SJSA1 (cell line): Measurements from ENCODE around the gene CUEDC1. TPM values are rescaled to one million over a fixed set of nuclear protein-coding genes. Genes with fewer than 3 reads are reported as not detected.
"Not testable (repeated sequence)": the region's sequence is repeated elsewhere in the genome, so short reads cannot be mapped to it uniquely, and the experiment has no call there.

Experiments
- DNase-seq, 2 experiments: peaks; one replicate each; pipeline ENCODE4 v3.0.0-alpha.2; 2015 to 2020; ENCODE audit warnings: low spot score in 2 of 2, low read depth in 1 of 2
- H3K27ac ChIP-seq: fragments of 250-450 bp; sonication (Bioruptor Pico); 2 replicates; pipeline ENCODE4 v1.5.1; 2020; ENCODE audit warnings: mild to moderate bottlenecking, moderate library complexity
- H3K27me3 ChIP-seq: fragments of 250-450 bp; sonication (Bioruptor Pico); replicated peaks from 2 replicates; pipeline ENCODE4 v1.5.1; 2020; ENCODE audit warnings: mild to moderate bottlenecking, moderate library complexity
- H3K36me3 ChIP-seq: fragments of 250-450 bp; sonication (Bioruptor Pico); 2 replicates; pipeline ENCODE4 v1.5.1; 2020; ENCODE audit warnings: mild to moderate bottlenecking
- H3K4me1 ChIP-seq: fragments of 250-450 bp; sonication (Bioruptor Pico); replicated peaks from 2 replicates; pipeline ENCODE4 v1.6.1; 2021; ENCODE audit warnings: mild to moderate bottlenecking
- H3K4me3 ChIP-seq: fragments of 250-450 bp; sonication (Bioruptor Pico); 2 replicates; pipeline ENCODE4 v1.5.1; 2020; ENCODE audit warnings: mild to moderate bottlenecking
- H3K9me3 ChIP-seq: fragments of 250-450 bp; sonication (Bioruptor Pico); replicated peaks from 2 replicates; pipeline ENCODE4 v1.5.1; 2020; ENCODE audit warnings: mild to moderate bottlenecking
- total RNA-seq: library from RNA; depleted of rRNA; stranded (reverse); fragments of >200 nt; shearing (Covaris generic); gene quantifications from 2 replicates; pipeline ENCODE4 v1.2.3, GENCODE V29; 2014

CUEDC1 gene
- total RNA-seq, 1 experiment from 2014 or later: 27.3 TPM

GRCh38 chr17:57930239-57930638 lies 25.0 kb downstream of the CUEDC1 start:
- peak overlapping the region; percentile 32 for H3K27ac ChIP-seq
- H3K4me1 ChIP-seq: peaks cover 47% of the 10 kb centered on the region
- H3K27me3 ChIP-seq: no peaks in the 10 kb centered on the region
- no peak overlapping the region for H3K4me3 ChIP-seq
- H3K9me3 ChIP-seq: no peaks in the 10 kb centered on the region
- H3K36me3 ChIP-seq: peaks cover 19% of the 10 kb centered on the region
- no peak for DNase-seq

GRCh38 chr17:57929386-57929785 lies 25.8 kb downstream of the CUEDC1 start:
- no peak for DNase-seq
- Histone ChIP-seq H3K4me1 (peaks cover 39% of the 10 kb centered on the region), H3K4me3 (no peak overlapping the region), H3K27ac (no peak overlapping the region), H3K36me3 (peaks cover 19% of the 10 kb centered on the region), H3K27me3 (no peaks in the 10 kb centered on the region), H3K9me3 (no peaks in the 10 kb centered on the region)

GRCh38 chr17:57928928-57929327 lies 26.3 kb downstream of the CUEDC1 start:
- H3K4me3 ChIP-seq: no peak overlapping the region
- no peak for DNase-seq
- H3K36me3 ChIP-seq: peaks cover 19% of the 10 kb centered on the region
- H3K27ac ChIP-seq: no peak overlapping the region
- H3K4me1 ChIP-seq: peaks cover 39% of the 10 kb centered on the region
- no peaks in the 10 kb centered on the region for H3K27me3 ChIP-seq
- no peaks in the 10 kb centered on the region for H3K9me3 ChIP-seq

GRCh38 chr17:57927048-57927723 lies 28.0 kb downstream of the CUEDC1 start:
- Histone ChIP-seq H3K4me1 (peaks cover 39% of the 10 kb centered on the region), H3K36me3 (peaks cover 29% of the 10 kb centered on the region), H3K27ac (no peak overlapping the region), H3K4me3 (no peak overlapping the region), H3K9me3 (no peaks in the 10 kb centered on the region), H3K27me3 (no peaks in the 10 kb centered on the region)
- no peak for DNase-seq

- peaks cover 34% of the 10 kb centered on the region for H3K4me1 ChIP-seq
- peaks cover 29% of the 10 kb centered on the region for H3K36me3 ChIP-seq
- H3K9me3 ChIP-seq: no peaks in the 10 kb centered on the region
- H3K4me3 ChIP-seq: no peak overlapping the region
- no peak overlapping the region for H3K27ac ChIP-seq
- no peaks in the 10 kb centered on the region for H3K27me3 ChIP-seq
- DNase-seq: no peak
Measured at GRCh38 chr17:57926723-57927047, 28.5 kb downstream of the CUEDC1 start.

GRCh38 chr17:57925361-57925990 lies 29.7 kb downstream of the CUEDC1 start:
- no peak overlapping the region for H3K4me3 ChIP-seq
- H3K4me1 ChIP-seq: peaks cover 22% of the 10 kb centered on the region
- H3K27me3 ChIP-seq: no peaks in the 10 kb centered on the region
- DNase-seq: no peak
- H3K27ac ChIP-seq: no peak overlapping the region
- H3K36me3 ChIP-seq: peaks cover 29% of the 10 kb centered on the region
- no peaks in the 10 kb centered on the region for H3K9me3 ChIP-seq

GRCh38 chr17:57924677-57925076 lies 30.5 kb downstream of the CUEDC1 start:
- no peaks in the 10 kb centered on the region for H3K27me3 ChIP-seq
- H3K9me3 ChIP-seq: no peaks in the 10 kb centered on the region
- DNase-seq: no peak
- peaks cover 20% of the 10 kb centered on the region for H3K4me1 ChIP-seq
- no peak overlapping the region for H3K27ac ChIP-seq
- H3K36me3 ChIP-seq: peaks cover 29% of the 10 kb centered on the region
- no peak overlapping the region for H3K4me3 ChIP-seq

- Histone ChIP-seq H3K27ac (no peak overlapping the region), H3K4me3 (no peak overlapping the region), H3K4me1 (peaks cover 20% of the 10 kb centered on the region), H3K9me3 (no peaks in the 10 kb centered on the region), H3K27me3 (no peaks in the 10 kb centered on the region), H3K36me3 (peaks cover 32% of the 10 kb centered on the region)
- no peak for DNase-seq
Measured at GRCh38 chr17:57923182-57923872, 31.9 kb downstream of the CUEDC1 start.

- H3K4me3 ChIP-seq, DNase-seq, H3K9me3 ChIP-seq, H3K27me3 ChIP-seq, H3K27ac ChIP-seq: not testable (repeated sequence)
- Histone ChIP-seq H3K36me3 (peaks cover 33% of the 10 kb centered on the region), H3K4me1 (peaks cover 24% of the 10 kb centered on the region)
Measured at GRCh38 chr17:57922745-57923144, 32.5 kb downstream of the CUEDC1 start.

GRCh38 chr17:57920916-57921703 lies 34.1 kb downstream of the CUEDC1 start:
- no peak for DNase-seq
- Histone ChIP-seq H3K36me3 (peaks cover 31% of the 10 kb centered on the region), H3K9me3 (no peaks in the 10 kb centered on the region), H3K27me3 (no peaks in the 10 kb centered on the region), H3K4me1 (peaks cover 18% of the 10 kb centered on the region), H3K4me3 (no peak overlapping the region), H3K27ac (no peak overlapping the region)

GRCh38 chr17:57919918-57920317 lies 35.3 kb downstream of the CUEDC1 start:
- H3K27ac ChIP-seq: no peak overlapping the region
- H3K9me3 ChIP-seq: no peaks in the 10 kb centered on the region
- peaks cover 18% of the 10 kb centered on the region for H3K4me1 ChIP-seq
- H3K4me3 ChIP-seq: no peak overlapping the region
- H3K36me3 ChIP-seq: peaks cover 22% of the 10 kb centered on the region
- no peak for DNase-seq
- no peaks in the 10 kb centered on the region for H3K27me3 ChIP-seq

- no peaks in the 10 kb centered on the region for H3K27me3 ChIP-seq
- peak overlapping the region; percentile 19 for H3K27ac ChIP-seq
- H3K4me1 ChIP-seq: peaks cover 22% of the 10 kb centered on the region
- no peak for DNase-seq
- H3K36me3 ChIP-seq: peaks cover 19% of the 10 kb centered on the region
- no peak overlapping the region for H3K4me3 ChIP-seq
- no peaks in the 10 kb centered on the region for H3K9me3 ChIP-seq
Measured at GRCh38 chr17:57918017-57918895, 37.0 kb downstream of the CUEDC1 start.
